ENCODE results near the gene RETREG1. TPM values are rescaled to one million over a fixed set of nuclear protein-coding genes. Genes with fewer than 3 reads are reported as not detected.

RETREG1 gene
- total RNA-seq, 4 donors from 2014 or later, result 29.1 to 58.8 (median 43.3) TPM

- intact Hi-C loops (cut with DNase I; ENCODE audit: low total_unique reads), result no loop called here
- no peak overlapping the region for H3K4me3 ChIP-seq (ENCODE audit: low read depth, poor library complexity, severe bottlenecking)
- TF ChIP-seq POLR2A (IDR thresholded peaks at IDR 0.05), result no peak
- no peak for TF ChIP-seq CTCF (IDR thresholded peaks at IDR 0.05)
- WGBS, 2 donors, result 92 to 93% methylated on average over 10 of the region's 10 CpGs
- DNase-seq (ENCODE audit: low spot score in 2 of 2), result no peak
Observed at GRCh38 chr5:16504571-16504970, 112.2 kb downstream of the RETREG1 start.

- WGBS, 2 donors, result 74 to 75% methylated on average over 3 of the region's 3 CpGs
- intact Hi-C loops (cut with DNase I; ENCODE audit: low total_unique reads), result no loop called here
- H3K4me3 ChIP-seq (ENCODE audit: low read depth, poor library complexity, severe bottlenecking), result no peak overlapping the region
- no peak for DNase-seq (ENCODE audit: low spot score in 2 of 2)
- no peak for TF ChIP-seq CTCF (IDR thresholded peaks at IDR 0.05)
- TF ChIP-seq POLR2A (IDR thresholded peaks at IDR 0.05), result no peak
Observed at GRCh38 chr5:16502866-16503265, 113.9 kb downstream of the RETREG1 start.

- no peak for TF ChIP-seq POLR2A (IDR thresholded peaks at IDR 0.05)
- TF ChIP-seq CTCF (IDR thresholded peaks at IDR 0.05), result no peak
- no peak for DNase-seq (ENCODE audit: low spot score in 2 of 2)
- 82 to 86% methylated on average over 5 of the region's 5 CpGs for WGBS, 2 donors
- intact Hi-C loops (cut with DNase I; ENCODE audit: low total_unique reads), result no loop called here
- H3K4me3 ChIP-seq (ENCODE audit: low read depth, poor library complexity, severe bottlenecking), result no peak overlapping the region
Observed at GRCh38 chr5:16500024-16500423, 116.8 kb downstream of the RETREG1 start.

GRCh38 chr5:16497546-16497945 is 119.3 kb downstream of the RETREG1 start:
- no peak for TF ChIP-seq POLR2A (IDR thresholded peaks at IDR 0.05)
- TF ChIP-seq CTCF (IDR thresholded peaks at IDR 0.05), result no peak
- no peak for DNase-seq (ENCODE audit: low spot score in 2 of 2)
- 81 to 83% methylated on average over 2 of the region's 2 CpGs for WGBS, 2 donors
- H3K4me3 ChIP-seq (ENCODE audit: low read depth, poor library complexity, severe bottlenecking), result no peak overlapping the region
- intact Hi-C loops (cut with DNase I; ENCODE audit: low total_unique reads), result loop anchor here (10.0 kb wide), 1 partner anchor 47 kb away; no protein-coding TSS in a partner anchor

GRCh38 chr5:16493261-16493660 is 123.5 kb downstream of the RETREG1 start:
- TF ChIP-seq CTCF (IDR thresholded peaks at IDR 0.05) (no peak), POLR2A (IDR thresholded peaks at IDR 0.05) (no peak)
- DNase-seq (ENCODE audit: low spot score in 2 of 2), result no peak
- H3K4me3 ChIP-seq (ENCODE audit: low read depth, poor library complexity, severe bottlenecking), result no peak overlapping the region
- intact Hi-C loops (cut with DNase I; ENCODE audit: low total_unique reads), result loop anchor here (10.0 kb wide), 1 partner anchor 52 kb away; no protein-coding TSS in a partner anchor
- WGBS, 2 donors, result 37 to 39% methylated on average over 1 of the region's 1 CpG

All from lower leg skin (tissue), 4 donors.